GM18508 (cell line): Measurements from ENCODE around the gene HCRT.

Source experiments
- ATAC-seq: cut with Tn5 transposase; IDR thresholded peaks from one replicate; pipeline ENCODE4 v1.9.1; 2021; ENCODE audit warnings: moderate number of reproducible peaks; ENCODE audit not compliant: insufficient read depth, unreplicated experiment

Gene HCRT

DNA sequence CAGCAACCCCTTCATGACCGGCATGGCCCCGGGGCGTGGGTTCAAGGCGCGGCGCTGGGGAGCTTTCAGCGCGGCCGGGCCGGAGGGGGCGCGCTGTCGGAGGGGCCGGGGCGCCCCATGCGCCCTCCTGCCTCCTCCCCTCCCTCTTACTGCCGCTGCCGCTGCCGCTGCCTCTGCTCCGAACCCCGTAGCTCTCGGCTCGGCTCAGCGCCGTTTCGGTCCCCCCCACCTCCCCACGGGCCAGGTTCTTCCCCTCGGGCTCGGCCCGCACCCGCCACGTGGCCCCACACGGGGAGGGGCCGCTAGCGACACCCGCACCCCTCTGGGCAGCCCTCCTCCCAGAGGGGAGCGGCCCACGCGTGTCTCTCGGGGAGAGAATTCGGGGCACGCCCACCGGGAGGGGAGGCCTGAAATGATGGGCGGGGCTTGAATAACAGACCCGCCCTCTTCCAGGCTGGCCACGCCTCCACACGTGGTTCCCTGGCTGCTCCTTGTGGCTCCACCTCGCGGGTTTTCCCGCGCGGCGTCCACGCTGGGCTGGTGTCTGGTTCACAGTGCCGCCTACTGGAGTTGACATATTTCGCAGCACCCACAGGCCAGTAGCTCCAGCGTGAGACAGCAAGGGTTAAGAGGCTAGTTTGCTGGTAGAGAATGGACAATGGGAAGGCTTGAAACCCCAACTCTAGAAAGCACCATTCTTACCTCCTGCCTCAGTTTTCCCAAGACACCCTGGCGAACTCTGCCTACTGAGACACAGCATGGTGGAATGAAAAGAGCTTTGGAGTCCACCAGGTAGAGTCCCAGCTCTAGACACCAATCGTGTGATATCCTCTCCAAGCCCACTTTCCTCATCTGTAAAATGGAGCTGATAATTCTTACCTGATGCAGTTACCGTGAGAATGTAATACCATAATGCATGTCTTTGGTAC, 4.1 kb downstream of the HCRT start, which contains the start of gene KCNH4:
Gene KCNH4, minus strand, starts transcription at position 221 of the 929 bp plus-strand sequence. Its CDS starts 197 bp downstream, at position 24.
- ATAC-seq, result no peak

GRCh38 chr17:42180411-42180921, 4.8 kb downstream of the HCRT start:
- ATAC-seq, result no peak

DNA sequence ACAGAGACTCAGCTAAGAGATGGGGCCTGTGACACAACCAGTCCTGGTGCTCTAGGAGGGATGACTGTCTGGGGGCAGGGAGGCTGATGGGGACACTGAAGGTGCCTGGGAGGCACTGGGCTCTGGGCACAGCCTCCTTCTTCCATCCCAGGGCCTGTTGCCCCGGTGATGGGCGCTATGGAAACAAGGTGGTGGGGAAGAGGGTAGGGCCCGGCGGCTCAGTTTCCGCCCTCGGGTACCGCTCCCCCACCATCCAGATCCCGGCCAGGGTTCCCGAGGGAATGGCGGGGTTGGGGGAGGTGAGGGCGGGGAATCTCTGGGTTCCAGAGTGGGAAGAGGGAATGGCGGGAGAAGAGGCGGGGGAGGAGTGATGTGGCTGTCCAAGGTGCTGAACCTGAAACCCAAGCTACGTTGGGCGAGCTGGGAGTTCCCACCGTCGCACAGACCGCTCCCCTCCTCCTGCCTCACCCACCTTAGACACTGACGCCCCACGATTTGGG, 5.3 kb downstream of the HCRT start:
- ATAC-seq, result no peak

- no peak for ATAC-seq
These were observed 5.9 kb downstream of the HCRT start for GRCh38 chr17:42179335-42179734.

GRCh38 chr17:42178817-42179216, 6.4 kb downstream of the HCRT start:
- ATAC-seq, result no peak

- ATAC-seq, result no peak
These were observed 7.6 kb downstream of the HCRT start for GRCh38 chr17:42177684-42178083.

- ATAC-seq, result no peak
These were observed 11.0 kb downstream of the HCRT start for GRCh38 chr17:42174126-42174783.

DNA sequence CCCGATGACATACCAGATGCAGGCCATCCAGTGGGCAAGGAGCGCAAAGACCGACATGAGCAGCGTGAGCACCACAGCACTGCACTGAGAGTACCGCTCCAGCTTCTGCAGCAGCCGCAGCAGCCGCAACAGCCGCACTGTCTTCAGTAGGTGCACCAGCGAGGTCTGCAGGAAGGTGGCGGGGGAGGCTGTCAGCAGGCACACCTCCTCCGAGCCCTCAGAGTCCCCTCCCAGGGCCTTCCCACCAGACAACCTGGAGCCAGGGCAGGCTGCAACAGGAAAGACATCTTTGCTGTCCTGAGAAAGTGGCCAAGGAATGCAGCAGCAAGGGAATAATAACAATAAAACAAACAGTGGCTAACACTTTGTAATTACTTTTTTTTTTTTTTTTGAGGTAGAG, 13.4 kb downstream of the HCRT start:
- no peak for ATAC-seq

- ATAC-seq, result no peak
These were observed 15.9 kb downstream of the HCRT start for GRCh38 chr17:42169351-42169750.

GRCh38 chr17:42167807-42168206, 17.4 kb downstream of the HCRT start:
- ATAC-seq, result no peak

DNA sequence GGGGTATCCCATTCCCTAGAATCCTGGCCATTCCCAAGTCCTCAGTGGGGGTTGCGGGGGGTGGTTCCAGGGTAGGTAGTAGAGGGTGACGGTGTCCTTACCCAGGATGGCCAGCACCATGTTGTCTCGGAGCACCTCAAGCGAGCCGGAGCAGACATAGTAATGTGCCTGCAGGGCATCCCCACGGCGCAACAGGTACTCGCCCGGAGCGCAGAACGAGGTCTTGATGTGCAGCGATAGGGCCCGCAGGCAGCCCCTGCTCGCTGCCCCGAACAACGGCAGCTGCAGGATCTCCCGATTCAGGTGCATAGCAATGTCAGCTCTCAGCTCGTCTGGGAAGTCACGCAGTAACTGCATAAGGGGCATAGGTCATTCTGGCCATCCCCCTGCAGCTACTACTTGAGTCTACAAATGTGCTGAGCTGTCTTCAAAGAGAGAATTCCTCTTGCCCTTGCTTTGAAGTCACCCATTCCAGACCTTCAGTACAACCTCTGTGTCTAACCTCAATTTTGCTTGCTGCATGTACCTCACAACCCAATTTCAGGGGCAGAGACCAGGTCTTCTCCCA, 19.0 kb downstream of the HCRT start:
- no peak for ATAC-seq

- no peak for ATAC-seq
These were observed 19.5 kb downstream of the HCRT start for GRCh38 chr17:42165751-42166150.

DNA sequence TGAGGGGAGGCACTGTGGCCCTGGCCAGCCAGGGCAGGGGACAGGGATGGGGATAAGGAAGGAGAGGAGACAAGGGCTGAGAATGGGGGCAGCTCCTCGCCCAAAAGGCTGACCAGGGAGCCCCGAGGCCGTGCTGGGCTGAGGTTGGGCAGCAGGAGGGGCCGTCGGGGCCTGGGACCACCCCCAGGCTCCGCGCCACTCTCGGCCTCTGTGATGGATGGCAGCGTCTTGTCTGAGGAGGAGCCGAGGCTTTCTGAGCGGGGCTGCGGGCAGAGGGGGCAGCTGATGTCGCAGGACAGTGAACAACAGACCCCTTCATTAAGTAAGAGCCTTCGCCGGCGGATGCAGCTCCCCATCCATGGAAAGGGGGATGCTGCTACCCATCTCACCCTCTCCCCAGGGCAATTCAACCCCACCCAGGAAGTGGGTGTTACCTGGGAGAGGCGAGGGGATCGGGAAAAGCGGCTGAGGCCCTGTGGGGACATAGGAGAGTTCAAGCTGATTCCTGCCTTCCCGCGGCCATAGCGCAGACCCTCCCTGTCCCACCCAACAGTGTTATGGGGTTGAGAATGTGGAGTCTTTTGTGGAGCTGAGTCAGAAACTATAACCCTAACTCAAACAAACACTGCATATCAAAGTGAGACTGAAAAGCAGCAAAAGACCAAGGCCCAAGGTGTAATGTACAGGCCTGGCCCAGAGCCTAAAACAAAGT, 21.4 kb downstream of the HCRT start:
- no peak for ATAC-seq

DNA sequence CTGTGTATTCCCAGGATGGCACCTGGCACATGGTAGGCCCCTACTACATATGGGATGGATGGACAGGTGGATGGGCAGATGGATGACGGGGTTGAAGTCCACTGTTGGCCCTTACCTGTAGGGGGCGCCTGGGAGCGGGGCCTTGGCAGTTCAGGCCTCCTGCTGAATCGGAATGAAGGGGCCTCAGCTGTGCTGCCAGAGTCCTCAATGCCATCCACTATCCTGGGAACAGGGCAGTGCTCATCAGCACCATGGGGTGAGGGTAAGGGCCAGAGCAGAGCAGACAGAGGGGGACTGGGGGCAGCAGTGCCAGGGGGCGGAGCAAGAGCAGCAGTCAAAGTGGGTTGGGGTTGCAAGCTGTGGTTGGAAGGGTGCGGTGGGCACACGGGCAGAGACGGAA, 22.1 kb downstream of the HCRT start:
- ATAC-seq, result no peak

DNA sequence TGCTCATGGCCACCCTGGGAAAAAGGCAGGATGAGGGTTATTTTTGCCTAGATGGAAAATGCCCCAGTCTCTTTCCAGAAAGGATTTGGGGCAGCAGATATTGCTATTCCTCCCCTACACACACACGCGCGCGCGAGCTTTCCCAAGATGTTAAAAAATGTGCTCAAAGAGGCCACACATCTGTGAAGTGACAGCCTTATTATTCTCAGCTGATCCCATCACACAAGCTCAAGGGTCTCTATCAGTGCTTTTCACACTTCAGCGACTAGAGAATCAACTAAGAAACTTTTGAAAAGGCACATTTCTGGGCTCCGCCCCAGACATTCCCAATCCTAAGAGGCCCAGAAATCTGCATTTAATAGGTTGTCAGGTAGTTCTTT, 24.7 kb downstream of the HCRT start:
- ATAC-seq, result no peak

- ATAC-seq, result no peak
These were observed 25.3 kb downstream of the HCRT start for GRCh38 chr17:42159796-42160530.

GRCh38 chr17:42155614-42156045, 29.6 kb downstream of the HCRT start:
- no peak for ATAC-seq

- ATAC-seq, result no peak
These were observed 31.1 kb downstream of the HCRT start for GRCh38 chr17:42153919-42154742.
